Measurements from ENCODE around the gene ADCY7. TPM values are rescaled to one million over a fixed set of nuclear protein-coding genes. Genes with fewer than 3 reads are reported as not detected.

ADCY7 gene
- total and polyA plus RNA-seq, 2 donors from 2014 or later, result 0.86 to 40.5 TPM

DNA sequence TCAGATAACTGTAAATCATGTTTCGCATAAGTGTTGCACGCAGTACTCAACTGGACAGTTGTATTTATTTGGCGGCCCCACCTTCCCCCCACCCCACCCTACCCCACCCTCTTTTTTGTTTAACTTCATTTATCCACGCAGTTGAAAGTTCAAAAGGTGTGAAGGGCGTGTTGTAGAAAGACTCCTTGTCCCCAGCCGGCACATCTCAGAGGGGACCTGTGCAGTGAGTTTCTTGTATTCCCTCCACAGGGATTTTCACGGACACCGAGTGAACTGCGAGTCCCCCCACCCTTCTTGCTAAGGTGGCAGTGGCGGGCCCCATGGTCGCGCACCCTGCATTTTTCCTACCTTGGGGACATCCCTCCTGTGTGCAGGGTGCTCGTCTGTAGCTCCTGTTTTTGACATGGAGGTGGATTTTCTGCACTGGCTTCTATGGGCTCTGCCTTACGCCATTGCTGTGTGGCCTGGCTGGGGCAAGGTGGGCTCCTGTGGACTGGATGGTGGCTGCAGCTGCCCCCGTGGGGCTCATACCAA lies 36.2 kb downstream of the ADCY7 start:
- no peak for TF ChIP-seq CTCF (IDR thresholded peaks at IDR 0.05; ENCODE audit: borderline replicate concordance, extremely low read depth, insufficient read depth)
- Histone ChIP-seq H3K27ac (ENCODE audit: low read depth in 2 of 2, low read length in 2 of 2) (no peak overlapping the region), H3K9ac (ENCODE audit: low read length in 3 of 3) (no peak overlapping the region), H3K4me1 (ENCODE audit: control insufficient read depth in 2 of 3, insufficient read depth in 2 of 3, low read depth in 1 of 3, low read length in 3 of 3) (no peaks in the 10 kb centered on the region), H3K27me3 (ENCODE audit: control insufficient read depth, insufficient read depth, low read length) (no peaks in the 10 kb centered on the region), H3K9me3 (ENCODE audit: control insufficient read depth in 2 of 3, insufficient read depth in 1 of 3, low read length in 3 of 3) (no peaks in the 10 kb centered on the region), H3K4me3 (ENCODE audit: low read length in 3 of 3) (no peak overlapping the region), H3K36me3 (ENCODE audit: control insufficient read depth in 2 of 3, insufficient read depth in 3 of 3, low read length in 3 of 3) (no peaks in the 10 kb centered on the region)
- intact Hi-C loops (cut with DNase I), result no loop called here
- DNase-seq, result peak in 1 of 5 donors; percentile 34
- no peak for FAIRE-seq

DNA sequence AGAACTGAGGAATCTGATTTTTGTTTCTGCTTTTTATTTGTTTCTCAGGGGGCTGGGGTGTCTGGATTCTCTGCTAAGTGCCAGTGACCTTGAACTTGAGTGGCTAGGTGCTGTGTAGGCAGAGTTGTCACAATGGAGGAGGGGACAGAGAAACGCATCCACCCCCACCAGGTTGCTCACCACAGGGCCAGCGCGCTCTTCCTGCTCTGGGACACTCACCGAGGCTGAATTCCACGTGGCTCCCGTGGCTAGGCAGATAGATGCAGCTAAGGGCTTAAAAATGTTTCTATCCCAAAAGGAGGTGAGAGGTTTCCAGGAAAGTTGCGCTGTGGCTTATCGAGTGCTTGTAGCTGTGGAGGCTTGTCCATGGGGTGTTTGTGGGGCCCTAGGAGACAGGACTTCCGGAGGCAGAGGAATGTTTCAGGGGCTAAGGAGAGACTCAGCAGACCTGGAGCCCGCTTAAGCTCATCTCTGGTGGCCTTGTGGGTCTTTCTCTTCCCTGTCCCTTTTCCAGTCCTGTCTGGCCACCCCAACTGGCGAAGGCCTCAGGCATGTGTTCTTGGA lies 36.8 kb downstream of the ADCY7 start:
- no peaks in the 10 kb centered on the region for H3K9me3 ChIP-seq (ENCODE audit: control insufficient read depth in 2 of 3, insufficient read depth in 1 of 3, low read length in 3 of 3)
- H3K4me3 ChIP-seq (ENCODE audit: low read length in 3 of 3), result no peak overlapping the region
- no peak for TF ChIP-seq CTCF (IDR thresholded peaks at IDR 0.05; ENCODE audit: borderline replicate concordance, extremely low read depth, insufficient read depth)
- peak in 1 of 5 donors; percentile 41 for DNase-seq
- H3K9ac ChIP-seq (ENCODE audit: low read length in 3 of 3), result no peak overlapping the region
- intact Hi-C loops (cut with DNase I), result no loop called here
- H3K27ac ChIP-seq (ENCODE audit: low read depth in 2 of 2, low read length in 2 of 2), result no peak overlapping the region
- no peaks in the 10 kb centered on the region for H3K36me3 ChIP-seq (ENCODE audit: control insufficient read depth in 2 of 3, insufficient read depth in 3 of 3, low read length in 3 of 3)
- H3K4me1 ChIP-seq (ENCODE audit: control insufficient read depth in 2 of 3, insufficient read depth in 2 of 3, low read depth in 1 of 3, low read length in 3 of 3), result no peaks in the 10 kb centered on the region
- no peak for FAIRE-seq
- H3K27me3 ChIP-seq (ENCODE audit: control insufficient read depth, insufficient read depth, low read length), result no peaks in the 10 kb centered on the region

GRCh38 chr16:50303605-50304466 lies 37.5 kb downstream of the ADCY7 start:
- H3K27me3 ChIP-seq (ENCODE audit: control insufficient read depth, insufficient read depth, low read length), result no peaks in the 10 kb centered on the region
- intact Hi-C loops (cut with DNase I), result no loop called here
- FAIRE-seq (no peak), DNase-seq (peak in 2 of 5 donors; percentile 41 to 65)
- no peak for TF ChIP-seq CTCF (IDR thresholded peaks at IDR 0.05; ENCODE audit: borderline replicate concordance, extremely low read depth, insufficient read depth)
- no peaks in the 10 kb centered on the region for H3K4me1 ChIP-seq (ENCODE audit: control insufficient read depth in 2 of 3, insufficient read depth in 2 of 3, low read depth in 1 of 3, low read length in 3 of 3)
- no peak overlapping the region for H3K27ac ChIP-seq (ENCODE audit: low read depth in 2 of 2, low read length in 2 of 2)
- H3K4me3 ChIP-seq (ENCODE audit: low read length in 3 of 3), result no peak overlapping the region
- no peaks in the 10 kb centered on the region for H3K36me3 ChIP-seq (ENCODE audit: control insufficient read depth in 2 of 3, insufficient read depth in 3 of 3, low read length in 3 of 3)
- no peak overlapping the region for H3K9ac ChIP-seq (ENCODE audit: low read length in 3 of 3)
- H3K9me3 ChIP-seq (ENCODE audit: control insufficient read depth in 2 of 3, insufficient read depth in 1 of 3, low read length in 3 of 3), result no peaks in the 10 kb centered on the region

Measured in kidney (tissue), 14 donors.